ENCODE data around the gene GALNT17. TPM values are rescaled to one million over a fixed set of nuclear protein-coding genes. Genes with fewer than 3 reads are reported as not detected.
"Not testable (repeated sequence)": the region's sequence is repeated elsewhere in the genome, so short reads cannot be mapped to it uniquely, and the experiment has no call there.

GALNT17 gene
- total RNA-seq, 1 experiment from 2014 or later: not detected

DNA sequence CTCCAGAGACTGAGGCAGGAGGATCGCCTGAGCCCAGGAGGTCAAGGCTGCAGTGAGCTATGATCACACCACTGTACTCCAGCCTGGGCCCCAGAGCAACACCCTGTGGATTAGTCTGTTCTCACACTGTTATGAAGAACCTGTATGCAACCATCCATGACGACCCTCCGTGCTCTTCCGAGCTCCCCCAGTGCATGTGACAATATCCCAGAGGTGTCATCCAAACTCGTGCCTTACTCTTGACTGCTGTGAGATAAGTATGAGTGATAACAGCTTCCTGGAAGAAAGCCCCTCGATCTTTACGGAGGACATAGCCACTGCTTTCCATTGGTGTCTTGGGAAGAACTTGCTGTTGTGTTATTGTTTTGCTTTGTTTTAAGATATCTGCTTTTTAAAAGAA, 591.9 kb downstream of the GALNT17 start:
- DNase-seq (ENCODE audit: low spot score): no peak
- in situ Hi-C loops (cut with HindIII; ENCODE audit: low sequenced_read_pairs): no loop called here

DNA sequence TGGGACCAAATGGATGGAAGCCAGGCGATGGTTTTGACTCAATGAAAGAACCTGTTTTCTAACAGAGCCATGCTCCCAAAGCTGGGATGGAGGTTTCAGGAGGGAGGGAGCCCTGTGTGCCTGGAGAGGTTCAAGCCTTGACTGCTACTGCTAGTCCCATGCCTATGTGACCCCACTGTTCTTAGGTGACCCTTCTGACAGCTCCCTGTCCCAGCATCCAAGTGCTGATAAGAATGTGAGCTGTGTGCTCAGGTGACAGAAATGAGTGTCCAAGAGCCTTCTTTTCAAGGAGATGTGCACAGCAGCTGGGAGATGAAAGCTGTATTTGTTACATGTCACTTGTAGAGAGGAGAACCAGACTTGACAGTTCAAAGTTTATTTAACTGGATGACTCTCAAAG, 595.4 kb downstream of the GALNT17 start:
- DNase-seq (ENCODE audit: low spot score): no peak
- in situ Hi-C loops (cut with HindIII; ENCODE audit: low sequenced_read_pairs): no loop called here

DNA sequence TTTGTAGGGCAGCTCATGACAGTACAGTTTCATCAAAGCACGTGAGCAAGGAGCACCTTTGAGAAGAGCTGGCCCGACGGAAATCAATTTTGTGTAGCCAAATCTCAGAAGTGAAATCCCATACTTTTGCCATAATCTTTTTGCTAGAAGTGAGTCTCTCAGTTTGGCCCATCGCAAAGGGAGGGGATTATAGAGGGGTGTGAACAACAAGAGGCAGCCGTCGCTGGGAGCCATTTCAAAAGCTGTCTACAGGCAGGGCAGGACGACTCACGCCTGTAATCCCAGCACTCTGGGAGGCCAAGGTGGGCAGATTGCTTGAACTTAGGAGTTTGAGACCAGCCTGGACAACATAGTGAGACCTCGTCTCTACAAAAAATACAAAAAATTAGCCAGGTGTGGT, 599.8 kb downstream of the GALNT17 start:
- DNase-seq (ENCODE audit: low spot score): no peak
- in situ Hi-C loops (cut with HindIII; ENCODE audit: low sequenced_read_pairs): no loop called here

DNA sequence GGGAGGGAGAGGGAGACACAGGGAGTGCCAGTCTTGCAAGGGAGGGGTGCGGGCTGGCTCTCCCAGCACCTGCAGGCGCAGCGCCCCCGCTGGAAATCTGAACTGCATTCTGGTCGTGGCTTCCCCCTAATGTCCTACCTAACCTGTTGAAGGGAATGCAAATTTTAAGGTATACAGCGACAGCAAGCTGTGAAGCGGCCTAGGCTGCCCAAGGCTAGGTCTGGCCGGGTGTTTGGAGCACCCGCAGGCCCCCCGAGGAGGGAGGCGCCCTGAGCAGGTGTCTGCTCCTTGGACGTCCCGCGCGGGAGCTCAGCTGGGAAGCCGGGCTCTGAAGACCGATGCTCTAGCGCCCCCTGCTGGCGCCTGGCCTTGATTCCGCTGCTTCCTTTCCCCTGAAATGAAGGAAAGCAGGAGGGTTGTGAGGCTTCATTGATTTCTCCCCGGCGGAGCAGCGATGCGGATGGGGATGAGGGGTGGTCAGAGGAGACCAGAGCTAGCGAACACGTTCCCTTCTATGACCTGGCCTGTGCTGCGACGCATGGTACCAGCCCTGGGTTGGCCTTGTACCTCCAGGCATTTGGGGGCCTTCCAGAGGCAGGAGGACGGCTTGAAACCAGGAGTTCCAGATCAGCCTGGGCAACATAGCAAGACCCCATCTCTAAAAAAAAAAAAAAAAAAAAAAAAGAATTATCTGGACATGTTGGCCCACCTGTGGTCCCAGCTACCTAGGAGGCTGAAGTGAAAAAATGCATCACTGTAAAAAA, 601.3 kb downstream of the GALNT17 start:
- peak; percentile 85 for DNase-seq (ENCODE audit: low spot score)
- in situ Hi-C loops (cut with HindIII; ENCODE audit: low sequenced_read_pairs): no loop called here

- in situ Hi-C loops (cut with HindIII; ENCODE audit: low sequenced_read_pairs): no loop called here
- DNase-seq (ENCODE audit: low spot score): peak; percentile 87
Measured at GRCh38 chr7:71735961-71736556, 604.1 kb downstream of the GALNT17 start.

DNA sequence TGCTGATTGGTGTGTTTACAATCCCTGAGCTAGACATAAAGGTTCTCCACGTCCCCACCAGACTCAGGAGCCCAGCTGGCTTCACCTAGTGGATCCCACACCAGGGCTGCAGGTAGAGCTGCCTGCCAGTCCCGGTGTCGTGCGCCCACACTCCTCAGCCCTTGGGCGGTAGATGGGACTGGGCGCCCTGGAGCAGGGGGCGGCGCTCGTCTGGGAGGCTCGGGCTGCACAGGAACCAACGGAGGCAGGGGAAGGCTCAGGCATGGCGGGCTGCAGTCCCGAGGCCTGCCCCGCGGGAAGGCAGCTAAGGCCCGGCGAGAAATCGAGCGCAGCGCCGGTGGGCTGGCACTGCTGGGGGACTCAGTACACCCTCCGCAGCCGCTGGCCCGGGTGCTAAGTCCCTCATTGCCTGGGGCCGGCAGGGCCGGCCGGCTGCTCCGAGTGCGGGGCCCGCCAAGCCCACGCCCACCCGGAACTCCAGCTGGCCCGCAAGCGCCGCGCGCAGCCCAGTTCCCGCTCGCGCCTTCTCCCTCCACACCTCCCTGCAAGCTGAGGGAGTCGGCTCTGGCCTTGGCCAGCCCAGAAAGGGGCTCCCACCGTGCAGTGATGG, 606.1 kb downstream of the GALNT17 start:
- DNase-seq (ENCODE audit: low spot score); in situ Hi-C loops (cut with HindIII; ENCODE audit: low sequenced_read_pairs): not testable (repeated sequence)

DNA sequence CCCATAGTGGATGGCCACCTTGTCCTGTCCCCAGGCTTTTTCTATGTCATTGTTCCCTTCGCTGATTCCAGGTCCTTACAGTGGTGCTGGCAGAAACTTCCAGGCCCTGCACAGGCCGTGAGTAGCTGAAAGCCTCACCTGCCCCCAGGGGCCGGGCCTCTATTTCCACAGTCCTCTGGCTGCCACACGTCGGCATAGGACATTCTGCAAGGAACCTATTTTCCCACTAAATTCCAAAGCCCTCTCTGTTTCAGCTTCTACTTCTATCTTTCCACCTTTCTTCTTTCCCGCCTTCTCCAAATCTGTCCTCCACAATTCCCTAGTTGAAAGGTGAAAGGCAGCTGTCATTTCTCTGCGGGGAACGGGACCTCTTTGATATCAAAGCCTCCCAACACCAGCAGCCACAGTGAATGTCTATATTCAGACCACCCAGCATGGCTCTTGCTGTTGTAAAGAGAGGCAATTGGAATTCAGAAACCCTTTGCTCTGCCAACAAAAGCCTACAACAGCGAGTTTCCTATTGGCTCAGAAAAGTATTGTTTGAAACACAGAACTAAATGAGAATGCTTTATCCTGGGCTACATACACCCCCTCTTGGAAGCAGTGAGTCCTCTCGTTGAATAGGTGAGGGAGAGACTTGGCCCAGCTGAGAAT, 607.7 kb downstream of the GALNT17 start:
- no peak for DNase-seq (ENCODE audit: low spot score)
- in situ Hi-C loops (cut with HindIII; ENCODE audit: low sequenced_read_pairs): no loop called here

DNA sequence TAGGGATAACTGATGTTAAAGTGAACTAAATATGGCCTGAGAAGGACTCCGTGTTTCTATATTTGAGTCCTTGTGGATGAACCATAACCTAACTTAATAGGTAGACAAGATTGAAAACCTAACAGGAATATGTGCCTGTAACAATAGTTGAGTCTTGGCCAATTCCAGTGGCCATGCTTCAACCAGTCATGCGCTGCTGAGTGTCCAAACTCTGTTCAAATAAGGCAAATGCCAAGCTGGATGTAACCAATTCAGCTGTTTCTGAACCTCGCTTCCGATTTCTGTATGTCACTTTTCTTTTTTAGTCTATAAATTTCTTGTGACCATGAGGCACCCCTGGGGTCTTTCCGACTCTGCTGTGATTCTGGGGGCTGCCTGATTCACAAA, 608.2 kb downstream of the GALNT17 start:
- DNase-seq (ENCODE audit: low spot score): no peak
- in situ Hi-C loops (cut with HindIII; ENCODE audit: low sequenced_read_pairs): no loop called here

DNA sequence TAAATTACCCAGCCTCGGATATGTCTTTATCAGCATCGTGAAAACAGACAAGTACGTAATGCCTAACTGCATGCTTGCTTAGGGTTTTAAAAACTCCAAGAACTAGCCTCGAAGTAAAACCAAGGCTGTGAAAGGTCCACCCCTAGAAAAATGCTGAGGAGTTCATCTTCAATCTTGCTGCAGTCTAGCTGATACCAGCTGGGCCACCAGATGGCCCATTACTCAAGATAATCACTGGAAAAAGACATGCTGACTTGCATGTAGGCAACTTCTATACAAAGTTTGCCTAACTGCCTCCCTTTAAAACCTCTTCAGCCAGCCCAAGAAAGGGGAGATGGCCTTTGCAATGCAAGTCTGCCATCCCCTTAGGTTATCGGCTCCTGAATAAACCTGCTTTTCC, 614.1 kb downstream of the GALNT17 start:
- in situ Hi-C loops (cut with HindIII; ENCODE audit: low sequenced_read_pairs): no loop called here

DNA sequence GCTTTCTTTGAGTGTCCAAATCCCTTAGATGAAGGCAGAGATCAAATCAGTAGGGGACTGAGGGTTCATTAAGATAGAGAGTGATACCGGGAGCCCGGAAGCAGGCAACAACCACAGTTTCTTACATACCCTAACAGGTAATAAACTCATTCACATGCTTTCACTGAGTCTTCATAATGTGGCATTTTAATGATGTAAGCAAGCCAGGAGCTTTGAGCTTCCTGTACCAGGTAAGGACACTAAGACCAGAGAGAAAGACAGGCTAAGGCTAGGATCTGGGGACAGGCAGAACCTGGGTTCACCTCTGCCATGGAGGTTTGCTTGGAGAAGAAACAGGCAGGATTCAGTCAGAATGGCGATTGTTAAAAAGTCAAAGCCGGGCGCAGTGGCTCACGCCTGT, 618.3 kb downstream of the GALNT17 start:
- no peak for DNase-seq (ENCODE audit: low spot score)
- in situ Hi-C loops (cut with HindIII; ENCODE audit: low sequenced_read_pairs): no loop called here

More for the DNA sequence above, 614.1 kb downstream of the GALNT17 start:
- DNase-seq (ENCODE audit: low spot score): peak; percentile 56

GRCh38 chr7:71752171-71752935, 620.4 kb downstream of the GALNT17 start:
- peak; percentile 72 for DNase-seq (ENCODE audit: low spot score)

DNA sequence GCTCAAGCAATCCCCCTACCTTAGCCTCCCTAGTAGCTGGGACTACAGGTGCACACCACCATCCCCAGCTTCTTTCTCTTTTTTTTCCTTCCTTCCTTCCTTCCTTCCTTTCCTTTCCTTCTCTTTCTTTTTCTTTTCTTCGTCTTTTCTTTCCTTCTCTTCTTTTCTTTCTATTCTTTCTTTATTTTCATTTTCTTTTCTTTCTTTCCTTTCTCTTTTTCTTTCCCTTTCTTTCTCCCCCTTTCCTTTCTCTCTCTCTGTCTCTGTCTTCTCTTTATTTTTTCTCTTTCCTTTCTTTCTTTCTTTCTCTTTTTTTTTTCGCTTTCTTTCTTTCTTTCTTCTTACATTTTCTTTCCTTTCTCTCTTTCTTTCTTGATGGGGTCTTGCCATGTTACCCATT, 621.3 kb downstream of the GALNT17 start:
- no peak for DNase-seq (ENCODE audit: low spot score)
- in situ Hi-C loops (cut with HindIII; ENCODE audit: low sequenced_read_pairs): no loop called here

More at GRCh38 chr7:71752171-71752935, 620.4 kb downstream of the GALNT17 start:
- in situ Hi-C loops (cut with HindIII; ENCODE audit: low sequenced_read_pairs): no loop called here

DNA sequence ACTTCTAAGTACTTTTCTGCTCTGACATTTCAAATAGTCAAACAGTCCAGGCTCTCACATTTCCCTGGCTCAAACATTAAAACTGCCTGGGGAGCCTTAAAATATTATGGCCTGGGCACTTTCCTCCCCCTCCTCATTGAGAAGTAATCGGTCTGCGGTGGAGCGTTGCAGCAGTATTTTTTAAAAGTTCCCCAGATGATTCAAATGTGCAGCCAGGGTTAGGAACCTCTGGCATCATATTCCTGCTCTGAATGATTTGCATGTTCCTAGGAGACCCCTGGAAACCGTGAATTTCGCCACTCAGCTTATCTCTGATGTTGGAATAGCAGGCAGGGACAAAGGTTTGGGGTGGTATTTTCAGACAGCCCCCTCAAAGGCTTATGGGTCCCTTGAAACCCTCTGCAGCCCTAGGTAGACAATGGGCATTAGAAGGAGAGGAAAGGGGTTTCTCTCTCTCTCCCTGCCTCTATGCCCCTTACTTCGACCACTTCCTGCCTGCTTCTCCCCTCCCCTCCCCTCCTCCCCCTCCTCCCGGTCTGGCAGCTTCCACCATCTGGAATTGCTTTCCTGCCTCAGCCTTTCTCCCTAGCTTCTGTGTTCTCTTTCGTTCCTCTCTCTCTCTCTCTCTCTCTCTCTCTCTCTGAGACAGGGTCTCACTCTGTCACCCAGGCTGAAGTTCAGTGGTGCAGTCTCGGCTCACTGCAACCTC, 622.2 kb downstream of the GALNT17 start:
- no peak for DNase-seq (ENCODE audit: low spot score)
- in situ Hi-C loops (cut with HindIII; ENCODE audit: low sequenced_read_pairs): no loop called here

DNA sequence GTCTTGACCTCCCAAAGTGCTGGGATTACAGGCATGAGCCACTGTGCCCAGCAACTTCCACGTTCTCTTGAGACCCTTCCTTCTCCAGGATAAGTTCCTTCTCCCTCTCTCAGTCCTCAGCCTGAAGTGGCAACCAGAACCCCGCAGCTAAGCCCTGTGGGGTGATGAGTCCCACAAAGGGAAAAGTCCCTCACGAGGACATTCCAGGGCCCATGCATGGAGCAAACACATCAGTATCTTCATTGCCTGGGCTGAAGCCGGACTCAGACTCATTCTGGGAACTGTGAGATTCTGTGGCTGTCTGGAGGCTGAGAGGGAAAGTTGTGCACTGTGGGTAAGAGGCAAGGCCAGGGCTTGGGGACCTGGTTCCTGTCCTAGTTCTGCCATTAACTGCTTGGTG, 622.9 kb downstream of the GALNT17 start:
- DNase-seq (ENCODE audit: low spot score): no peak
- in situ Hi-C loops (cut with HindIII; ENCODE audit: low sequenced_read_pairs): no loop called here

GRCh38 chr7:71761336-71761735, 629.4 kb downstream of the GALNT17 start:
- DNase-seq (ENCODE audit: low spot score): no peak
- in situ Hi-C loops (cut with HindIII; ENCODE audit: low sequenced_read_pairs): no loop called here

Data from G401 (cell line).